ENCODE measurements around the gene TAC3. TPM values are rescaled to one million over a fixed set of nuclear protein-coding genes. Genes with fewer than 3 reads are reported as not detected.

Gene TAC3
- total RNA-seq, 2 experiments from 2014 or later = not detected

GRCh38 chr12:57046947-57047890 lies 30.9 kb upstream of the TAC3 start:
- CTCF ChIA-PET = interaction anchor here (0.9 to 7.9 kb wide), 13 partner anchors 13 to 65 kb away, joined by 3 to 51 read pairs (median 5); partner anchors contain the start of genes STAT6 and TAC3
- peak; percentile 89 for DNase-seq
- Mint-ChIP-seq H3K27me3 (peaks cover 22% of the 10 kb centered on the region), H3K4me3 (peak overlapping the region; percentile 24), H3K27ac (peak overlapping the region; percentile 74), H3K9me3 (ENCODE audit: low read depth) (no peaks in the 10 kb centered on the region), H3K36me3 (no peaks in the 10 kb centered on the region), H3K4me1 (peaks cover 37% of the 10 kb centered on the region)
- peak; percentile 85 for ATAC-seq

- Mint-ChIP-seq H3K27me3 (peaks cover 22% of the 10 kb centered on the region), H3K36me3 (no peaks in the 10 kb centered on the region), H3K27ac (no peak overlapping the region), H3K9me3 (ENCODE audit: low read depth) (no peaks in the 10 kb centered on the region), H3K4me3 (no peak overlapping the region), H3K4me1 (peaks cover 35% of the 10 kb centered on the region)
- no peak for ATAC-seq
- CTCF ChIA-PET = interaction anchor here (1.2 to 7.9 kb wide), 7 partner anchors 14 to 137 kb away, joined by 3 to 51 read pairs (median 14); partner anchors contain the start of gene STAT6
- no peak for DNase-seq
These were observed 29.9 kb upstream of the TAC3 start for GRCh38 chr12:57046086-57046791.

- Mint-ChIP-seq H3K9me3 (ENCODE audit: low read depth) (no peaks in the 10 kb centered on the region), H3K27me3 (peaks cover 19% of the 10 kb centered on the region), H3K4me1 (peaks cover 35% of the 10 kb centered on the region), H3K27ac (no peak overlapping the region), H3K36me3 (no peaks in the 10 kb centered on the region), H3K4me3 (no peak overlapping the region)
- CTCF ChIA-PET = interaction anchor here (7.9 kb wide), 1 partner anchor 13 kb away, joined by 43 read pairs; no protein-coding TSS in a partner anchor
- no peak for DNase-seq
- ATAC-seq = no peak
These were observed 28.6 kb upstream of the TAC3 start for GRCh38 chr12:57044889-57045288.

- Mint-ChIP-seq H3K27me3 (peaks cover 17% of the 10 kb centered on the region), H3K36me3 (no peaks in the 10 kb centered on the region), H3K4me1 (peaks cover 35% of the 10 kb centered on the region), H3K27ac (no peak overlapping the region), H3K4me3 (no peak overlapping the region), H3K9me3 (ENCODE audit: low read depth) (no peaks in the 10 kb centered on the region)
- CTCF ChIA-PET = interaction anchor here (1.2 to 1.4 kb wide), 2 partner anchors 11 to 43 kb away, joined by 4 to 8 read pairs; no protein-coding TSS in a partner anchor
- ATAC-seq = no peak
- DNase-seq = no peak
These were observed 28.1 kb upstream of the TAC3 start for GRCh38 chr12:57044468-57044867.

DNA sequence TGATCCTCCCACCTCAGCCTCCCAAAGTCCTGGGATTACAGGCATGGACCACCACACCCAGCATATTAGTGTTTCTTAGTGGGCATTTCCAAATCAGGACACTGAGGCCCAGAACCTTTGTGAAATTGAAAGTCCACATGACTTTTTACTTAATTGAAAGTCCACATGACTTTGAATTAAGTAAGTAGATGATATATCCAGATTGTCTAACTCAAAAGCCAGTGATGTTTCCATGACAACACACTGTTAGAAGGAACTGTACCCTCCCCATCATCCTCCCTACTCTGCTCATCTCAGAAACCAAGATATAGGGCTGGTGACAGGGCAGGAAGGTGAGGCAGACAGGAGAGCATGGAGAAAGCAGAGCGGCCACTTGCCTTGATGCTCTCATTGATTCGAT lies 26.4 kb upstream of the TAC3 start:
- Mint-ChIP-seq H3K9me3 (ENCODE audit: low read depth) (no peaks in the 10 kb centered on the region), H3K27ac (no peak overlapping the region), H3K4me1 (peaks cover 22% of the 10 kb centered on the region), H3K27me3 (peaks cover 18% of the 10 kb centered on the region), H3K4me3 (no peak overlapping the region), H3K36me3 (no peaks in the 10 kb centered on the region)
- no peak for ATAC-seq
- CTCF ChIA-PET = interaction anchor here (1.3 kb wide), 1 partner anchor 81 kb away, joined by 4 read pairs; no protein-coding TSS in a partner anchor
- no peak for DNase-seq

DNA sequence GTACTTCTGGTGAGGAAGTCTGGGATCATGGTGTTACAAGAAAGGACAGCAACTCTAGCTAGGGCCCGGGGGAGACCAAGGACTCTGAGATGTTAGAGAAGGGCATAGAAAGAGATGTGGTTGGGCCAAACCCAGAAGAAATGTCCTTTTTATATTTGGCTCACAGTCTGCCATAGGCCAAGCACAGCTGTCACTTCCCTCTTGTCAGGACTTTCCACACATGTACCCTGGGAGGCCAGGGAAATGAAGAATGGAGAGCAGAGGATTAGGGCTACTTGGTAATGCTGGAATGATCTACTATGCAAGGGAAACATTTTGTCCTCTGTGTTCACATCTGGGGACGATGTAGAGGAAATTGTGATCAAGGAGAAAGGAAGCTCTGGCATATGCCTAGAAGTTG lies 24.4 kb upstream of the TAC3 start:
- H3K36me3 Mint-ChIP-seq = no peaks in the 10 kb centered on the region

DNA sequence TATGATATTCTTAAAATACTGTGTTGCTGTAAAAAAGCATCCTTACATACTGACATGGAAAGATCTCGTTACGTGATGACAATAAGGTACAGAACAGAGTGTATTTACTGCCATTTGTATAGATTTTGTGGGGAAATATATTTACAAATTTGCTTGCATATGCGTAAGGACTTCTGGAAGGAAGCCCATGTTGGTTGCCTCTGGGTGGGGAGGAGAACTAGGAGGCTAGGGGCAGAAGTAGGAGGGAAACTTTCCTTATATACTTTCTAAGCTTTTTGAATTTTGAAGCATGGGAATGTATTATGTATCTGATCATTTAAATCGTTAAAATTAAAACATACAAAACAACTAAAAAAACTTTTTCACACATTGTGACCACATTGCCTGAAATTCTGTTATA lies 23.9 kb upstream of the TAC3 start:
- no peaks in the 10 kb centered on the region for H3K4me1 Mint-ChIP-seq
- no peaks in the 10 kb centered on the region for H3K36me3 Mint-ChIP-seq
- no peak overlapping the region for H3K27ac Mint-ChIP-seq
- CTCF ChIA-PET = interaction anchor here (1.0 to 2.6 kb wide), 4 partner anchors 8 to 38 kb away, joined by 4 to 9 read pairs (median 6); no protein-coding TSS in a partner anchor
- ATAC-seq = no peak
- no peak overlapping the region for H3K4me3 Mint-ChIP-seq
- DNase-seq = no peak
- peaks cover 9% of the 10 kb centered on the region for H3K27me3 Mint-ChIP-seq
- H3K9me3 Mint-ChIP-seq (ENCODE audit: low read depth) = no peaks in the 10 kb centered on the region

More for the DNA sequence above, 24.4 kb upstream of the TAC3 start:
- Mint-ChIP-seq H3K27me3 (peaks cover 12% of the 10 kb centered on the region), H3K4me1 (peaks cover 3% of the 10 kb centered on the region), H3K9me3 (ENCODE audit: low read depth) (no peaks in the 10 kb centered on the region), H3K27ac (no peak overlapping the region), H3K4me3 (no peak overlapping the region)
- DNase-seq (no peak), ATAC-seq (no peak)
- CTCF ChIA-PET = interaction anchor here (1.0 to 2.6 kb wide), 4 partner anchors 9 to 39 kb away, joined by 4 to 9 read pairs (median 6); no protein-coding TSS in a partner anchor

DNA sequence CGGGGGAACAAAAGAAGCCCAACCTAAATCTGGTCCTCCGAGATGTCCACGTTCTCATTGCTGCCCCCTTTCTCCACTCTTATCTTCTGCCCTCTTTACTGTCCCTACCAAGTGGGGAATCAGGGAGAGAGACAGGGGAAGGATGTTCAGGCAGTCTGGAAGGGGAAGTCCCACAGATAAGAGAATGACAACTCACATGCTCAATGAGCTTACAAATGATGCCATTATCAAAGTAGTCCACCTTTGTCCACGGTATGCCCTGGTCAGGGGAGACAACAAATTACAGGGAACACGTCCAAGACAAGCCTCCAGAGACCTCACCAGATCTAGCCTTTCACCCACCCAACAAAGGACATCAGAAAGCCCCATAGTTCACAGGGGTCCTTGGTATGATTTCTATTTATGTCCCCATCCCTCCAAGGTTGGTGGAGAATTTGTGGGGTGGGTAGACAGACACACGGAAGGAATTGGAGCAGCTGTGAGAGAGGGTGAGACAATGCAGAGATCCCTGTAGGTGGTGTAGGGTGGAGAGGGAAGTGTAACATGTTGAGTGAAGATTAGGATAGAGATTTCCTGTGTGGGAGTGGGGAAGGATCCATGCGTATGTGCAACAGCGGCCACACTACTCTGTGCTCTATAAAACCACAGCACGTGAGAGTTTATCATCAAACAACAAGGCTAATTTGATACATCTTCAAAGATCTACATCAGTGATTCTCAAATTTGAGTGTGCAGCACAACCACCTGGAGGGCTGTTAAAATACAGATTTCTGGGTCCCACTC lies 22.9 kb upstream of the TAC3 start:
- Mint-ChIP-seq H3K27ac (no peak overlapping the region), H3K4me1 (no peaks in the 10 kb centered on the region), H3K4me3 (no peak overlapping the region), H3K27me3 (peaks cover 3% of the 10 kb centered on the region), H3K36me3 (no peaks in the 10 kb centered on the region), H3K9me3 (ENCODE audit: low read depth) (no peaks in the 10 kb centered on the region)
- CTCF ChIA-PET = interaction anchor here (2.6 kb wide), 1 partner anchor 37 kb away, joined by 9 read pairs; no protein-coding TSS in a partner anchor
- ATAC-seq = no peak
- DNase-seq = no peak

DNA sequence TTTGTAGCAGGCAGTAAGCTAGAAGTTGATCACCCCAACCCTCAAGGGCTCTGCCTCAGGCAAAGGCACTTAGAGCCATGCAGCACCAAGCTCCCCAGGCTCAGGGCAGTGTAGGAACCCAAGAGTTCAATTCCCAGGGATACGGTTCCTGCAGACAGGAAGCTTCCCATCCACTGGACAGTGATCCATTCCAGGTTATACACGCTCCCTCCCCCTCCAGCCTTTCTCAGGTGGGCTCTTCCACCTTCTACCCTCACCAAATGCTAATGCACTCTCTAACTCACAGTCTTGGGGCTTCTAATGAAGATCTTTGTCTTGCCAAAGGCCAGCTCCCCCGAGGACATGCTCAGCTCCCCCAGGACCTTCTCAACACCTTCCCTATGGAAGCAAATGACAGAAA lies 20.9 kb upstream of the TAC3 start:
- CTCF ChIA-PET = interaction anchor here (1.7 to 2.4 kb wide), 3 partner anchors 23 to 75 kb away, joined by 4 to 10 read pairs (median 4); no protein-coding TSS in a partner anchor
- H3K27ac Mint-ChIP-seq = no peak overlapping the region
- H3K27me3 Mint-ChIP-seq = peaks cover 3% of the 10 kb centered on the region
- H3K4me3 Mint-ChIP-seq = no peak overlapping the region
- H3K36me3 Mint-ChIP-seq = no peaks in the 10 kb centered on the region
- no peaks in the 10 kb centered on the region for H3K9me3 Mint-ChIP-seq (ENCODE audit: low read depth)
- ATAC-seq (no peak), DNase-seq (no peak)
- H3K4me1 Mint-ChIP-seq = no peaks in the 10 kb centered on the region

- CTCF ChIA-PET = interaction anchor here (0.6 to 5.6 kb wide), 8 partner anchors 10 to 205 kb away, joined by 3 to 43 read pairs (median 6); partner anchors contain the start of genes MYO1A and STAT6
- DNase-seq = no peak
- no peak overlapping the region for H3K4me3 Mint-ChIP-seq
These were observed 17.1 kb upstream of the TAC3 start for GRCh38 chr12:57033431-57033830.

DNA sequence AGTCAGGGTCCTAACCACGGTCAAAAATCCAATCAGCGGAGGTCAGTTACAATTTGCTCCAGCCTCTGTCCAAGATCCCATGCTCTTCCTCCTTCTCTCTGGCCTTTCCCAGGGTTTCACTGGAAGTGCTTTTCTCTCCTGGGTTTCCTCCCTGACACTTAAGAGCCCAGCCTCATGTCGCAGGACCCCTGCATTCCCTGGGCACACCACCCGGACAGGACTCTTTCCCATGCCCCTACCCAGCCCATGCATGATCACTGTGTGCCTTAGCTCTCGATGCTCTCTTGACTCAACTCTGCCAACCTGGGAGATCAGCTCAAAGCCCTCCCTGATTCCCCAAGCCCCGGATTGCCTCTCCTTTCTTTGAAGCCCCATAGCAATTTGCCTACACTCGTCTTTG lies 15.5 kb upstream of the TAC3 start:
- H3K27me3 Mint-ChIP-seq = no peaks in the 10 kb centered on the region
- H3K36me3 Mint-ChIP-seq = no peaks in the 10 kb centered on the region
- H3K9me3 Mint-ChIP-seq (ENCODE audit: low read depth) = no peaks in the 10 kb centered on the region
- CTCF ChIA-PET = interaction anchor here (0.8 to 5.6 kb wide), 13 partner anchors 9 to 275 kb away, joined by 3 to 43 read pairs (median 6); partner anchors contain the start of genes MYO1A and STAT6
- H3K27ac Mint-ChIP-seq = no peak overlapping the region
- peaks cover 25% of the 10 kb centered on the region for H3K4me1 Mint-ChIP-seq
- DNase-seq = no peak
- H3K4me3 Mint-ChIP-seq = no peak overlapping the region
- no peak for ATAC-seq

More at GRCh38 chr12:57033431-57033830, 17.1 kb upstream of the TAC3 start:
- Mint-ChIP-seq H3K36me3 (no peaks in the 10 kb centered on the region), H3K4me1 (peaks cover 16% of the 10 kb centered on the region), H3K27me3 (no peaks in the 10 kb centered on the region), H3K27ac (no peak overlapping the region), H3K9me3 (ENCODE audit: low read depth) (no peaks in the 10 kb centered on the region)
- ATAC-seq = no peak

- Mint-ChIP-seq H3K9me3 (ENCODE audit: low read depth) (no peaks in the 10 kb centered on the region), H3K36me3 (no peaks in the 10 kb centered on the region), H3K4me1 (peaks cover 25% of the 10 kb centered on the region), H3K27ac (peak overlapping the region; percentile 51), H3K4me3 (no peak overlapping the region), H3K27me3 (no peaks in the 10 kb centered on the region)
- ATAC-seq (peak; percentile 53), DNase-seq (no peak)
- CTCF ChIA-PET = interaction anchor here (0.7 to 5.6 kb wide), 14 partner anchors 8 to 274 kb away, joined by 3 to 43 read pairs (median 4); partner anchors contain the start of genes MYO1A, STAT6 and ZBTB39
These were observed 14.9 kb upstream of the TAC3 start for GRCh38 chr12:57031138-57031725.
